Suprapubic skin (tissue), 4 donors: Measurements from ENCODE around the gene SLC7A11. TPM values are rescaled to one million over a fixed set of nuclear protein-coding genes. Genes with fewer than 3 reads are reported as not detected.

Source experiments
- DNase-seq, 2 donors: peaks; one replicate each; pipeline ENCODE4 v3.0.0-alpha.2; 2019; ENCODE audit warnings: low spot score in 2 of 2
- H3K27ac ChIP-seq: fragments of 200-600 bp; sonication (generic); one replicate; pipeline ENCODE4 v1.5.1; 2019
- H3K27me3 ChIP-seq: fragments of 200-600 bp; sonication (generic); one replicate; pipeline ENCODE4 v1.5.1; 2019
- H3K36me3 ChIP-seq: fragments of 200-600 bp; sonication (generic); one replicate; pipeline ENCODE4 v1.5.1; 2019
- H3K4me1 ChIP-seq: fragments of 200-600 bp; sonication (generic); one replicate; pipeline ENCODE4 v1.5.1; 2019
- H3K4me3 ChIP-seq: fragments of 200-600 bp; sonication (generic); one replicate; pipeline ENCODE4 v1.5.1; 2019; ENCODE audit warnings: mild to moderate bottlenecking
- H3K9me3 ChIP-seq: fragments of 200-600 bp; sonication (generic); one replicate; pipeline ENCODE4 v1.5.1; 2019
- EP300 ChIP-seq: sonication (generic); formaldehyde crosslinking; IDR thresholded peaks from one replicate; pipeline ENCODE4 v1.6.1; 2017; ENCODE audit warnings: antibody characterized with exemption
- POLR2A ChIP-seq, 2 donors: fragments of 450-650 bp; IDR thresholded peaks; one replicate each; pipeline ENCODE4 v1.6.1; 2017; ENCODE audit warnings: antibody characterized with exemption in 2 of 2, mild to moderate bottlenecking in 2 of 2, moderate library complexity in 2 of 2
- POLR2AphosphoS5 ChIP-seq, 3 donors: sonication (generic); formaldehyde crosslinking; IDR thresholded peaks; one replicate each; pipeline ENCODE4 v1.6.1; 2017; ENCODE audit warnings: antibody characterized with exemption in 3 of 3
- WGBS: methylation state at CpG from one replicate; pipeline ENCODE4 v1.1.5; 2018; 5-methylcytosine and 5-hydroxymethylcytosine counted together
- total RNA-seq, 4 donors: library from RNA; depleted of rRNA; stranded (reverse); fragments of >200 nt; gene quantifications; one replicate each; pipeline ENCODE4 v1.1.0, GENCODE V29; 2016
- TF ChIP-seq, protein P1 (sequence below), 2 donors: fragments of 200-600 bp in 1 of 2; fragments of 450-650 bp in 1 of 2; sonication (generic) in 1 of 2; IDR thresholded peaks; one replicate each; pipeline ENCODE4 v1.5.1; 2016 to 2019; ENCODE audit warnings: antibody characterized with exemption in 2 of 2, mild to moderate bottlenecking in 1 of 2, moderate library complexity in 1 of 2

The SLC7A11 gene
- total RNA-seq, 4 donors from 2014 or later = 0.48 to 2.1 (median 1.2) TPM

DNA sequence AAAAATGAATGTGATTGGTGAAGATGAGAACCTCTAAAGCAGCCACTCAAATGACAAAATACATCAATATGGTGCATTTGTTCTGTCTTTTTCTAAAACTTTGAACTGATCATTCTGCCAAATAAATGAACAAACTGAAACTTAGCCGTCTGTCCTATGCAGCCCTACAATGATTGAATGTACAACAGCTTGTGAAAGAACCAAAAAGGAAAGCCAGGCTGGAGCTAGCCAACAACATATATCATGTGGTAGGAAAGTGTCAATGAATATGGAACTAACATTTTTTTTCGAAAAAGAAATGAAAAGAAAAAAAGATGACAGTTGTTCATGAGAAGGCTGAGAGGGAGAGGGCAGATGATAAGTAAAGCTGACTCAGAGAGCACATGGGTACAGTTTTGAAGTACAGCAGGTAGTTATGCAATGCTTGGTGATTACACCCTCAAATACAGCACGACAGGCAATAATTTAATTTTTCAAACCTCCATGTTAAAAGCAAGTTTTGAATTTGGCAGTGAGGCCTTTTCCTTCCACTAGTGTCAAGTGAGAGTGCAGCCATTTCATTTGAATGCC is 21.2 kb upstream of the SLC7A11 start:
- Histone ChIP-seq H3K9me3 (no peaks in the 10 kb centered on the region), H3K36me3 (no peaks in the 10 kb centered on the region), H3K4me3 (no peak overlapping the region), H3K4me1 (peaks cover 4% of the 10 kb centered on the region), H3K27me3 (no peaks in the 10 kb centered on the region), H3K27ac (no peak overlapping the region)
- DNase-seq = no peak
- TF ChIP-seq POLR2A (IDR thresholded peaks at IDR 0.05) (no peak), POLR2AphosphoS5 (IDR thresholded peaks at IDR 0.05) (no peak), EP300 (no peak)
- TF ChIP-seq, protein P1, sequence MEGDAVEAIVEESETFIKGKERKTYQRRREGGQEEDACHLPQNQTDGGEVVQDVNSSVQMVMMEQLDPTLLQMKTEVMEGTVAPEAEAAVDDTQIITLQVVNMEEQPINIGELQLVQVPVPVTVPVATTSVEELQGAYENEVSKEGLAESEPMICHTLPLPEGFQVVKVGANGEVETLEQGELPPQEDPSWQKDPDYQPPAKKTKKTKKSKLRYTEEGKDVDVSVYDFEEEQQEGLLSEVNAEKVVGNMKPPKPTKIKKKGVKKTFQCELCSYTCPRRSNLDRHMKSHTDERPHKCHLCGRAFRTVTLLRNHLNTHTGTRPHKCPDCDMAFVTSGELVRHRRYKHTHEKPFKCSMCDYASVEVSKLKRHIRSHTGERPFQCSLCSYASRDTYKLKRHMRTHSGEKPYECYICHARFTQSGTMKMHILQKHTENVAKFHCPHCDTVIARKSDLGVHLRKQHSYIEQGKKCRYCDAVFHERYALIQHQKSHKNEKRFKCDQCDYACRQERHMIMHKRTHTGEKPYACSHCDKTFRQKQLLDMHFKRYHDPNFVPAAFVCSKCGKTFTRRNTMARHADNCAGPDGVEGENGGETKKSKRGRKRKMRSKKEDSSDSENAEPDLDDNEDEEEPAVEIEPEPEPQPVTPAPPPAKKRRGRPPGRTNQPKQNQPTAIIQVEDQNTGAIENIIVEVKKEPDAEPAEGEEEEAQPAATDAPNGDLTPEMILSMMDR (IDR thresholded peaks at IDR 0.05) = no peak
- WGBS = 26% methylated on average over 3 of the region's 3 CpGs

DNA sequence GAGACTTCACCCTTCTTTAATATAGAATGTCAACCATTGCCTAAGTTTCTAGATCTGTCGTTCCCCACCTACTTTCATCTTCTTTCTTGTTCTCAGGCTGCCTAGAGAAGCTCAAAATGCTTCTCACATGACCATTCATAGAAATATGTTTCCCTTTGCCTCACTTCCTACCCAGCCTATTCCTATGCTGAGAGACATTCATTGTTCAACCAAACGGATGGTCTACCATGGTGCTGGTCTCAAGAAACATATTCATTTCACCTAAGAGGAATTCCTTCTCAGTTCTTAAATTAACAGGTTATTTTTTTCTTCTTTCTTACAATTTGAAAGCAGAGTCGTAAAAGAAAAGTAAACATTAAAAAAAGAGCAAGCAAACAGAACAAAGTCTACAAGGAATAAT is 20.3 kb upstream of the SLC7A11 start:
- Histone ChIP-seq H3K27me3 (no peaks in the 10 kb centered on the region), H3K4me3 (no peak overlapping the region), H3K4me1 (peaks cover 4% of the 10 kb centered on the region), H3K9me3 (no peaks in the 10 kb centered on the region), H3K36me3 (no peaks in the 10 kb centered on the region), H3K27ac (no peak overlapping the region)
- WGBS = 87% methylated on average over 3 of the region's 3 CpGs
- DNase-seq = no peak
- TF ChIP-seq POLR2AphosphoS5 (IDR thresholded peaks at IDR 0.05) (no peak), EP300 (no peak), POLR2A (IDR thresholded peaks at IDR 0.05) (no peak)
- TF ChIP-seq, protein P1 (IDR thresholded peaks at IDR 0.05) = no peak

DNA sequence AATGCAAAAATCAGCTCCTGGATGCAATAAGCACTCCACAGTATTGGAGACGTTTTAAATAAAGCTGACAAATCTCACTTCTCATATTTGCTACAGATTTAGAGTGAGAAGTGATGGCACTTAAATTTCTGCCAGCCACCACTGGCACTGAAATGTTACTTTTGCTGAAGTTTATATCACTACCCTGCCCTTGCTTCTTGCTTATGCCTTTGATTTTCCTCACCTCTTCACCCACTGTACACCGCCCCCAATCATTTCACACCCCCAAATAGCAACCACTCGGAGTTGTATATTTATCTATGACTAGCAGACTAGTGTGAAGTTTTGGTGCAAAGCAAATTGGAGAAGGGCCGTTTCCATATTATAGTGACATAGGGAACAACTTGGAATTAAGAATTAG is 19.9 kb upstream of the SLC7A11 start:
- DNase-seq = no peak
- no peak for TF ChIP-seq POLR2A (IDR thresholded peaks at IDR 0.05)
- TF ChIP-seq EP300 = no peak
- no peak for TF ChIP-seq POLR2AphosphoS5 (IDR thresholded peaks at IDR 0.05)
- TF ChIP-seq, protein P1 (IDR thresholded peaks at IDR 0.05) = no peak
- Histone ChIP-seq H3K36me3 (no peaks in the 10 kb centered on the region), H3K4me1 (peaks cover 4% of the 10 kb centered on the region), H3K9me3 (no peaks in the 10 kb centered on the region), H3K4me3 (no peak overlapping the region), H3K27ac (no peak overlapping the region), H3K27me3 (no peaks in the 10 kb centered on the region)
- 88% methylated on average over 4 of the region's 4 CpGs for WGBS

DNA sequence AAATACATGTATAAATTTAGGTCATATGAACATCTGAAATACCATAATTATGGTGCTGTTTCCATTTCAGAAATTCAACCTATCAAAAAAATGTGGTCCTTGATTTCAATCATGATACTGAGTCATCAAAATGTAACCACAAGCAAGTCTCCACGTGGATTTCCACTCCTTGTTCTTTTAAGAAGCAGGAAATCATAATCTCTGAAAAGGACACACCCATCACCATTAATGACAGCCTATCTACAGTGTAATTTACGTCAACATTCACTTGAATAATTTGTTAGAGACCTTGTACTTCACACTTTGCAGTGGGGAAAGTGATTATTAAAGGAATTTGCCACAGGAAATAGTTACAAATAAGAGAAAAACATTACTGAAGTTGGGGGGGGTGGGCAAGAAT is 17.7 kb upstream of the SLC7A11 start:
- H3K36me3 ChIP-seq = no peaks in the 10 kb centered on the region
- no peak for DNase-seq
- H3K4me3 ChIP-seq = no peak overlapping the region
- WGBS = 26% methylated on average over 2 of the region's 2 CpGs
- H3K27ac ChIP-seq = no peak overlapping the region
- H3K4me1 ChIP-seq = peaks cover 4% of the 10 kb centered on the region
- no peaks in the 10 kb centered on the region for H3K9me3 ChIP-seq
- H3K27me3 ChIP-seq = no peaks in the 10 kb centered on the region
- TF ChIP-seq EP300 (no peak), POLR2AphosphoS5 (IDR thresholded peaks at IDR 0.05) (no peak), POLR2A (IDR thresholded peaks at IDR 0.05) (no peak)
- TF ChIP-seq, protein P1 (IDR thresholded peaks at IDR 0.05) = no peak

DNA sequence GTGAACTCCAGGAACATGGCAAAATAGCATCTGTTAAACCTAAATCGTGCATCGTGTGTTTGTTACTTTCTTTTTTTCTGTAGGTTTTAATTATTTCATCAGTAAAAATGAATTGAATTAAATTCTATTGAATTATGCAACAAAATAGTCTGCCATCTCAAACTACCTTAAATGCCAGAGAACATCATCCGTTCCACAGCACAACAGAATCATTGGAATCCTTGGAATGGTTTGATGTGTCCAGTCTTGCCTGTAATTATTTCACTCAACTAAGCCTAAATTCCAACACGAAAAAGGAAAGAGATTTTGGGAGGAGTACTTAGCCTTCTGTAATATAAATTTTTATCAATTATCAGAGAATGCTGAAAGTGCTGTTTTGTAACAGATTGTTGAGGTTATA is 17.1 kb upstream of the SLC7A11 start:
- Histone ChIP-seq H3K27ac (no peak overlapping the region), H3K27me3 (no peaks in the 10 kb centered on the region), H3K4me3 (no peak overlapping the region), H3K36me3 (no peaks in the 10 kb centered on the region), H3K4me1 (peaks cover 4% of the 10 kb centered on the region), H3K9me3 (no peaks in the 10 kb centered on the region)
- TF ChIP-seq, protein P1 (IDR thresholded peaks at IDR 0.05) = no peak
- TF ChIP-seq EP300 = no peak
- TF ChIP-seq POLR2AphosphoS5 (IDR thresholded peaks at IDR 0.05) = no peak
- TF ChIP-seq POLR2A (IDR thresholded peaks at IDR 0.05) = no peak
- WGBS = 35% methylated on average over 4 of the region's 4 CpGs
- DNase-seq = no peak
